LNCAP (cell line): ENCODE measurements around the gene MAGEC1.

Experiments
- TF ChIP-seq, protein P1 (sequence below): fragments of 450-650 bp; IDR thresholded peaks from 2 replicates; pipeline ENCODE4 v1.5.1; 2017; ENCODE audit warnings: mild to moderate bottlenecking

MAGEC1 gene, protein sequence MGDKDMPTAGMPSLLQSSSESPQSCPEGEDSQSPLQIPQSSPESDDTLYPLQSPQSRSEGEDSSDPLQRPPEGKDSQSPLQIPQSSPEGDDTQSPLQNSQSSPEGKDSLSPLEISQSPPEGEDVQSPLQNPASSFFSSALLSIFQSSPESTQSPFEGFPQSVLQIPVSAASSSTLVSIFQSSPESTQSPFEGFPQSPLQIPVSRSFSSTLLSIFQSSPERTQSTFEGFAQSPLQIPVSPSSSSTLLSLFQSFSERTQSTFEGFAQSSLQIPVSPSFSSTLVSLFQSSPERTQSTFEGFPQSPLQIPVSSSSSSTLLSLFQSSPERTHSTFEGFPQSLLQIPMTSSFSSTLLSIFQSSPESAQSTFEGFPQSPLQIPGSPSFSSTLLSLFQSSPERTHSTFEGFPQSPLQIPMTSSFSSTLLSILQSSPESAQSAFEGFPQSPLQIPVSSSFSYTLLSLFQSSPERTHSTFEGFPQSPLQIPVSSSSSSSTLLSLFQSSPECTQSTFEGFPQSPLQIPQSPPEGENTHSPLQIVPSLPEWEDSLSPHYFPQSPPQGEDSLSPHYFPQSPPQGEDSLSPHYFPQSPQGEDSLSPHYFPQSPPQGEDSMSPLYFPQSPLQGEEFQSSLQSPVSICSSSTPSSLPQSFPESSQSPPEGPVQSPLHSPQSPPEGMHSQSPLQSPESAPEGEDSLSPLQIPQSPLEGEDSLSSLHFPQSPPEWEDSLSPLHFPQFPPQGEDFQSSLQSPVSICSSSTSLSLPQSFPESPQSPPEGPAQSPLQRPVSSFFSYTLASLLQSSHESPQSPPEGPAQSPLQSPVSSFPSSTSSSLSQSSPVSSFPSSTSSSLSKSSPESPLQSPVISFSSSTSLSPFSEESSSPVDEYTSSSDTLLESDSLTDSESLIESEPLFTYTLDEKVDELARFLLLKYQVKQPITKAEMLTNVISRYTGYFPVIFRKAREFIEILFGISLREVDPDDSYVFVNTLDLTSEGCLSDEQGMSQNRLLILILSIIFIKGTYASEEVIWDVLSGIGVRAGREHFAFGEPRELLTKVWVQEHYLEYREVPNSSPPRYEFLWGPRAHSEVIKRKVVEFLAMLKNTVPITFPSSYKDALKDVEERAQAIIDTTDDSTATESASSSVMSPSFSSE

DNA sequence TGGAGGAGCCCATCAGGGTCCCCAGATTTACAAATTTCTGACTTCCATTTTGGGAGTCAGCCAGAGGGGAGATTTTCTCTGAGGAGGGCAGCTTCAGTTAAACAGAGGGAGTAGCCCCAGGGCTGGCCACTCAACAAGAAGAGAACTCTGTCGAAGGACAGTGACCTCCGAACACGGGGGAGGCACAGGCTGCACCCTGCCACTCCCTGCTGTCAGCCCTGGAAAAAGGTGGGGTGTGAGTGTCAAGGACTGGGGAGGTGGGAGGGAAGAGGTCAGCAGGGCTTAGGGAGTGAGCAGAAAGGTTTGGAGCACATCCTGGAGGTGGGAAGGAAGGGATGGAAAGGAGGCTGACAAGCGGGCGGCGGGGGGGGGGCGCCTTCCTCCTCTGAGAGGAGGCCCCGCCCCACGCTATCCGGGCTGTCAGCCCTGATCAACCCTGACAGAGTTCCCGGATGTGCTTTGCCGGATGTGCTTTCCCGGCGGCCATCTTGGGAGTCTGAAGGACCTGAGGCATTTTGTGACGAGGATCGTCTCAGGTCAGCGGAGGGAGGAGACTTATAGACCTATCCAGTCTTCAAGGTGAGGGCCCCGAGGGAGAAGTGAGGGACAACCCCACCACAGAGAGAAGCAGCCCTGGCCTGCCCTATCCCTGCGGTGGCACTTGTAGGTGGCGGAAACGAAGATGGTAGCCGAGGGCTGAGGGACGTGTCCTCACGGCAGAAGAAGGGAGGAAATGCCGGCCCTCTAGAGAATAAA is at the start of gene MAGEC1:
TSS of gene MAGEC1 (plus strand) at position 495 of the 756 bp plus-strand sequence. CDS start 1,179 bp downstream, outside the sequence.
- TF ChIP-seq, protein P1, sequence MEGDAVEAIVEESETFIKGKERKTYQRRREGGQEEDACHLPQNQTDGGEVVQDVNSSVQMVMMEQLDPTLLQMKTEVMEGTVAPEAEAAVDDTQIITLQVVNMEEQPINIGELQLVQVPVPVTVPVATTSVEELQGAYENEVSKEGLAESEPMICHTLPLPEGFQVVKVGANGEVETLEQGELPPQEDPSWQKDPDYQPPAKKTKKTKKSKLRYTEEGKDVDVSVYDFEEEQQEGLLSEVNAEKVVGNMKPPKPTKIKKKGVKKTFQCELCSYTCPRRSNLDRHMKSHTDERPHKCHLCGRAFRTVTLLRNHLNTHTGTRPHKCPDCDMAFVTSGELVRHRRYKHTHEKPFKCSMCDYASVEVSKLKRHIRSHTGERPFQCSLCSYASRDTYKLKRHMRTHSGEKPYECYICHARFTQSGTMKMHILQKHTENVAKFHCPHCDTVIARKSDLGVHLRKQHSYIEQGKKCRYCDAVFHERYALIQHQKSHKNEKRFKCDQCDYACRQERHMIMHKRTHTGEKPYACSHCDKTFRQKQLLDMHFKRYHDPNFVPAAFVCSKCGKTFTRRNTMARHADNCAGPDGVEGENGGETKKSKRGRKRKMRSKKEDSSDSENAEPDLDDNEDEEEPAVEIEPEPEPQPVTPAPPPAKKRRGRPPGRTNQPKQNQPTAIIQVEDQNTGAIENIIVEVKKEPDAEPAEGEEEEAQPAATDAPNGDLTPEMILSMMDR: no peak

DNA sequence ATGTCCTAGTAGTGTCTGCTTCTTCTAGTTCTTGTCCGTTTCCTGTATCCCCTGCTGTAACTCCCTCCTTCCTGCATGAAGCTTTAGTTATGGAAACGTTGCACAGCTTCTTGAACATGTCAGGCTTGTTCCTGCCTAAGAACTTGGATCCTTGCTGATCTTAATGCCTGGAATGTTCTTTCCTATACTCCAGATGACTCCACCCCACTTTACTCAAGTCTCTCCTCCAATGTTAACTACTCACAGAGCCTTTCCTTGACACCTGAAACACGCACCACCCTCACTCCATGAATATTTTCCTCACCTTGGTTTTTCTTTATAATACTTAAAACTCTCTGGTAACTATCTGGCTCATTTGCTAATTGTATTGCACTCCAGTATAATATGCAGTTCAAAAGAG is 46.2 kb upstream of the MAGEC1 start:
- TF ChIP-seq, protein P1: no peak

DNA sequence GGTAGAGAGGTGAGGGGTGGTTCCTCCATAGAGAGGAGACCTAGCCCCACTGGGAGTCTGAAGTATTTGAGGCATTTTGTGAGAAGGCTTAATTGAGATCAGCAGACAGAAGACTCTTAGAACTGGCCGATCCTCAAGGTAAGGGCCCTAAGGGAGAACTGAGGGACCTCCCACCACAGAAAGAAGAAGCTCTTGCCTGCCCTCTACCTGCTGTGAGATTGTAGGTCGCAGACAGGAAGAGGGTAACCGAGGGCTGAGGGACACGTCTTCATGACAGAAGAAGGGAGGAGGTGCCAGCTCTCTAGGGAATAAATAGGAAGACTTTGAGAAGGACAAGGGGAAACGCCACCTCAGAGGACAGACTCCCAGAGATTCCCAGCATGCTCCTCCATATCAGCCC is 24.1 kb upstream of the MAGEC1 start:
- TF ChIP-seq, protein P1: no peak; the same call in 1 of the 2 replicates

DNA sequence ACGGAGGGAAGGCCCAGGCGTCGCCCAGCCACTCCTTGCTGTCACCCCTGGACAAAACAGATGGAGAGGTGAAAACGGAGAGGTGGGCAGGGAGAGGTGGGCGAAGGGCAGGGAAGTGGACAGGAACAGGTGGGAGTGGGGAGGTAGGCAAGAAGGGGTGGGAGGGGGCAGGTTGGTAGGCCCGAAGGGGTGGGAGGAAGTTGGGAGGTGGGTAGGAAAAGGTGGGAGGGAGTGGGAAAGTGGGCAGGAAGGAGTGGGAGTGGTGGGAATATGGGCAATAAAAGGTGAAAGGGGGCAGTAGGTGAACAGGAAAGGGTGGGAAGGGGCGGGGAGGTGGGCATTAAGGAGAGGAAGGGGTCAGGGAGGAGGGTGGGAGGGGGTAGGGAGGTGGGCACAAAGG is 9.0 kb upstream of the MAGEC1 start:
- TF ChIP-seq, protein P1: no peak

DNA sequence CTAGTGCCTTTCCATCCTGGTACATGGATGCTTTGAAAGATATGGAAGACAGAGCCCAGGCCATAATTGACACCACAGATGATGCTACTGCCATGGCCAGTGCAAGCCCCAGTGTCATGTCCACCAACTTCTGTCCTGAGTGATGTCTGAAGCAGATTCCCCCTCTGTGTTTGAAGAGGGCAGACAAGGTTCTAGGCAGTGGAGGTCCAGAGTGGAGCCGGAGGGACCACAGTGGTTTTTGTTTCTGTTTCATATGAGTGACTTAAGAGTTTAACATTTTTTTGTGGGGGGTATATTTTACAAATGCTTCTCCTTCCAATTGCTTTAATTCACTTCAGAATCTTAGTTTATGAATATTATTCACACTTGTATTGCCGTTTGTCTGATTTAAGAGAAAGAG is 6.0 kb upstream of the MAGEC1 start:
- TF ChIP-seq, protein P1: no peak

DNA sequence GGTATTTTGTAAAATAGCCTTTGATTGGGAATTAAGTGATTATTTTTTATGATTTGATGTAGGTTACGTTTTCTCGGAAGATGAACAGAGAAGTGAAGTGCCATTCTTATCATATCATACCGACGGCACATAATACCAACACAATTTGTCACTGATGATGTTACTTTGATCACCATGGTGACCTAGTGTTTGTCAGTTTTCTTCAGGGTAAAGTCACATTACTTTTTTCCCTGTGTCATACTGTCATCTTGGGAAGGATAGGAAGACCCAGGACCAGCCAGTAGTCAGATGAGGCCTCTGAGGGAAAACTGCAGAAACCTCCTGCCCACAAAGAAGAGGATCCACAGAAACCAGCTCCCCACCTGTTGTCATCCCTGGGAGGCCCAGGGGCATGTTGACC is 1.3 kb upstream of the MAGEC1 start:
- TF ChIP-seq, protein P1: no peak

DNA sequence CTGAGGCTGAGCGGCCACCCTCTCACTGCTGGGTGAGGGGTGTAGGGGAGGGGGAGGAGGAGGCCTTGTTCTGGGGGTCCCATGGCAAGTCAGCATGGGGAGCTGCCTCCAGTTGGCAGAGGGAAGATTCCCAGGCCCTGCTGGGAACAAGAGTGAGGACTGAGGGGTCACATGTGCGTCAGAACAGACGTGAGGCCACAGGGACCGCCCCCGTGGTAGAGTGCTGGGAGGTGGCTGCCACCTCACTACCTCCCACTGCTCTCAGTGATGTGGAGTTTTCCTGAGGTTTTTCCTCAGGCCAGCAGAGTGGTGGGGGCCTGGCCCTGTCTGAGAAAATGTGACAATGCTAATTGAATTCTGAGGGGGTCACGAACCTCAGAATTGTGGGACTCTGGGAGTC is 568 bp downstream of the MAGEC1 start:
- TF ChIP-seq, protein P1: no peak
